HUES64 (cell line): ENCODE data around the gene LRRC73.

ENCODE experiments used
- H3K27ac ChIP-seq: 2 replicates; pipeline ENCODE4 v1.7.0; 2013; ENCODE audit warnings: low read depth, low read length, inconsistent platforms
- H3K27me3 ChIP-seq: 2 replicates; pipeline ENCODE4 v1.6.1; 2013; ENCODE audit warnings: mild to moderate bottlenecking, low read length; ENCODE audit not compliant: insufficient read depth
- H3K36me3 ChIP-seq: 2 replicates; pipeline ENCODE4 v1.6.1; 2013; ENCODE audit warnings: mild to moderate bottlenecking, low read length; ENCODE audit not compliant: insufficient read depth
- H3K4me1 ChIP-seq: 2 replicates; pipeline ENCODE4 v1.6.1; 2013; ENCODE audit warnings: mild to moderate bottlenecking, low read length, moderate library complexity; ENCODE audit not compliant: insufficient read depth
- H3K4me3 ChIP-seq: 2 replicates; pipeline ENCODE4 v1.5.1; 2013; ENCODE audit warnings: mild to moderate bottlenecking, low read length, moderate library complexity
- H3K9ac ChIP-seq: 2 replicates; pipeline ENCODE4 v1.6.1; 2013; ENCODE audit warnings: mild to moderate bottlenecking, low read depth, low read length
- H3K9me3 ChIP-seq: 2 replicates; pipeline ENCODE4 v1.6.1; 2013; ENCODE audit warnings: low read depth, low read length; ENCODE audit not compliant: insufficient read depth
- WGBS: fragments of 150-250, 120-280 bp; methylation state at CpG from one replicate; pipeline ENCODE4 v1.1.7; 2013; ENCODE audit warnings: missing lambda C conversion rate; 5-methylcytosine and 5-hydroxymethylcytosine counted together

LRRC73 gene

DNA sequence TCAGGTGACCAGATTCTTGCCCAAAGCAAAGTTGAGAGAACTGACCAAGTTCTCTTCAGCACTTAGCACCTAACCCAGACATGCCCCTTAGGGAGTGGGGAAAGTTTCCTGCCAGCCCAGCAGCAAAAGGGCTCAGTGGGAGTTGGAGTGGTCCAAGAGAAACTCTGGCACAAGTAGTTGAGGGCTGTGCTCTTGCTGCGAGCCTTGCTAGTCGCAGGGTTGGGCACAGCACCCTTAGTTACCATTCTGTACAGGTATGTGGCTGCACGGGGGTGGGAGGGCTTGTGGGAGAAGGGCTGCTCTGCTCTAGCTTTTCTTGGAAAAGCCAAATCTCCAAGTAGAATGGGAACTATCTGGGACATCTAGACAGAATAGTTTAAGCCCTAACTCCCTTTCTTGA lies 13.1 kb upstream of the LRRC73 start:
- H3K36me3 ChIP-seq, result peaks cover 92% of the 10 kb centered on the region
- no peak overlapping the region for H3K27ac ChIP-seq
- H3K9ac ChIP-seq, result no peak overlapping the region

DNA sequence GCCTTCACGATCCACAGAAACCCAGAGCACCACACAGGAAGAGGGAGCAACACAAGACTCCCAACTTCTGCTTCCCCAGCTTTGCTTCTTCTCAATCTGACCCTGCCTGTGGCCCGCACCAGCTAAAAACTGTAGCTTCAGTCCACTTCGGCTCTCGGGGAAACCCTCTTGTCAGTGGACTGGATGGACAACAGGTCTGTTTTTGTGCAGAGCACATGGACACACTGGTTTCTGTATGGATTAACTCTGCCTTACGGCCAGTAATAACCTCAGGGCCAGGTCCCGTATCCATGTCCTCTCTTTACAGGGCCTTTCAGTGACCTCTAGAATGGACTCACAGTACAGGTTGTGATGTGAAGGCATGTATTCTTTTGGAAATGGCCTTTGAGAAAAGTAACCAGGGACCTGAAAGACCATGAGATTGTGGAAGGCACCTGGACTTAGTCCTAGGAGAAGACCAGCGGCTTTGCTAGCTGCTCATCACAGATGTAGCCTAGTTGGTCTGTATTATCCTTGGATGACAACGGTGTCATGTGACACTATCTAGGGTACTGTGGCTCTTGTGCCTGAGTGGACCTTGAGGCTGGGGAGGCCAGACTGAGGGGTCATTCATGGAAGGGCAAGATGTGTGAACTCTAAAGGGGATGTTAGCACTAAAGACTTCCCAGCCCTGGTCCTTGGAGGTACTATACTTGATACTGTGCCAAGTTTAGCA lies 12.6 kb upstream of the LRRC73 start:
- H3K9me3 ChIP-seq, result no peaks in the 10 kb centered on the region
- no peak overlapping the region for H3K4me3 ChIP-seq
- H3K4me1 ChIP-seq, result peaks cover 7% of the 10 kb centered on the region
- H3K9ac ChIP-seq, result no peak overlapping the region
- H3K36me3 ChIP-seq, result peaks cover 87% of the 10 kb centered on the region
- WGBS, result 95% methylated on average over 8 of the region's 8 CpGs
- H3K27ac ChIP-seq, result no peak overlapping the region
- no peaks in the 10 kb centered on the region for H3K27me3 ChIP-seq

More for the DNA sequence above, 13.1 kb upstream of the LRRC73 start:
- H3K4me1 ChIP-seq, result peaks cover 2% of the 10 kb centered on the region; the same call in 1 of the 2 replicates
- WGBS, result 97% methylated on average over 3 of the region's 3 CpGs
- no peaks in the 10 kb centered on the region for H3K9me3 ChIP-seq
- no peak overlapping the region for H3K4me3 ChIP-seq
- H3K27me3 ChIP-seq, result no peaks in the 10 kb centered on the region

DNA sequence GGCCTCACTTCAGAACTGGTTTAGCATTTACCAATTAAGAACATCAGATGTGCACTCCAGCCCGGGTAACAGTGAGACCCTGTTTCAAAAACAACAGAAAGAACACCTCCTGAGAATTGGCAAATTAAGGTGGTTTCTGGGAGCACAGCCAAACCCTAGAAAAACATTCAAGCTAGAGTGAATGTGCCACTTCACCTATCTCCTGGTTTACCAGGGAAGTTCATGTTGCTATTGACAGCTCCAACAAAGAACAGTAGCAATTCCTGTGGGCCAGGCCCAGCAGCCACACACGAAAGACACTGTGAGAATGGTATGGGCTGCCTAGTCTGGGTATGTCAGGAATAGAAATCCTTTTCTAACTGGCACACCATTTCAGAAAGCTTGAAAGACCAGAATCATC lies 11.7 kb upstream of the LRRC73 start:
- Histone ChIP-seq H3K4me3 (no peak overlapping the region), H3K9me3 (no peaks in the 10 kb centered on the region), H3K36me3 (peaks cover 78% of the 10 kb centered on the region), H3K4me1 (peaks cover 8% of the 10 kb centered on the region), H3K9ac (no peak overlapping the region), H3K27me3 (no peaks in the 10 kb centered on the region), H3K27ac (no peak overlapping the region)
- WGBS, result 94% methylated on average over 2 of the region's 2 CpGs

DNA sequence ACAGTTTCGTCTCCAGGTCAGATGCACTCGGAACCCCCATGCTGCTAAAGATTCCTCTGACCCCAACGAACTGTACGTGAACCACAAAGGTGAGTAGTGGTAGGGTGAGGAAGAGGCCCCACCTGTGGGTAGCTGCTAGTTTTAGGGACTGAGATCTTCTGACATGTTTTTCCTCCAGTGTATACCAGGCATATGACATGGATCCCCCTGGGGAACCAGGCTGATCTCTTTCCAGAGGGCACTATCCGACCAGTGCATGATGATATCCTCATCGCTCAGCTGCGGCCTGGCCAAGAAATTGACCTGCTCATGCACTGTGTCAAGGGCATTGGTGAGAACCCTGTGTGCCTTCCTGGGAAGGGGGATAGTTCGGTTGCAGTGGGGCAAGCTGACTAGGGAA lies 10.0 kb upstream of the LRRC73 start:
- Histone ChIP-seq H3K4me1 (peaks cover 14% of the 10 kb centered on the region), H3K9ac (no peak overlapping the region), H3K9me3 (no peaks in the 10 kb centered on the region), H3K4me3 (no peak overlapping the region), H3K27ac (no peak overlapping the region), H3K36me3 (peaks cover 68% of the 10 kb centered on the region), H3K27me3 (no peaks in the 10 kb centered on the region)
- WGBS, result 96% methylated on average over 8 of the region's 8 CpGs

DNA sequence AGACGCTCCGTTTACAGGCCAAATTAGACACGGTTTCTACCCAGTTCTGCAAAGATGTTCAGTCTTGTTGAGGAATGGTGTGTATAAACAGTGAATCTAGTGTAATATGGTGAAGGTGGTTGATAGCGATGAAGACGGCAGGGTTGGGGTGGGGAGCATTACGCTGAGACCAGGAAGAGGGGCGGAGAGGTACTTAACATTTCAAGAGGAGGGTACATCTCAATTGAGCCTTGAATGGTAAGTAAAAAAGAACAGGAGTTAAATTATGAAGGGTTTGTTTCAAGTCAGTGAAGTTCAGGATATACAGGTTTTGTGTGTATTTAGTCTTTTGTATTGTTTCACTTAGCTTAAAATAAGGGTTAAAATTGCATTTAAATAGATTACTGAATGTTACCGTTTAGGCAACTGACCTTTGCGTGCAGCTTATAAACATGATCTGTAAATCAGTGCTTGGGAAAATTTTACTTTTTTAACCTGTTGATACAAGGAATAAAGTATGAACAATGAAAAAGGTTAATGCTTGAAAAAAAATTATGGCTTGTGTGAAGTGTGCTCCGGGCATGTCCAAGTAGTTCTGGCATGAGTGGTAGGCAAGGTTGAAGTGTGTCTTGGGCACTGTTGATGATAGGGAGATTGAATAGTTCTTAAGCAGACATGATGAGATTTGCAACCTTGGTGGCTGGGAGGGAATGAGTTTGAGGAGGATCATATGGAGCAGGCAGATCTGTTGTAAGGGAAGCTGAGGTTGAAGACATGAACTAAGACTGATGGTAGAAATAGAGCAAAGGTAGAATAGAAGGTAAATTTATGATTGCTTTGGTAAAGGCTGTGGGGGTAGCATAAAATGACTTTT lies 7.6 kb upstream of the LRRC73 start:
- H3K4me3 ChIP-seq, result peak overlapping the region; percentile 97
- H3K9ac ChIP-seq, result peak overlapping the region; percentile 97
- peaks cover 67% of the 10 kb centered on the region for H3K36me3 ChIP-seq
- no peaks in the 10 kb centered on the region for H3K9me3 ChIP-seq
- peaks cover 14% of the 10 kb centered on the region for H3K4me1 ChIP-seq
- WGBS, result 9% methylated on average over 10 of the region's 10 CpGs
- peak overlapping the region; percentile 8; the same call in 1 of the 2 replicates for H3K27ac ChIP-seq
- H3K27me3 ChIP-seq, result no peaks in the 10 kb centered on the region

DNA sequence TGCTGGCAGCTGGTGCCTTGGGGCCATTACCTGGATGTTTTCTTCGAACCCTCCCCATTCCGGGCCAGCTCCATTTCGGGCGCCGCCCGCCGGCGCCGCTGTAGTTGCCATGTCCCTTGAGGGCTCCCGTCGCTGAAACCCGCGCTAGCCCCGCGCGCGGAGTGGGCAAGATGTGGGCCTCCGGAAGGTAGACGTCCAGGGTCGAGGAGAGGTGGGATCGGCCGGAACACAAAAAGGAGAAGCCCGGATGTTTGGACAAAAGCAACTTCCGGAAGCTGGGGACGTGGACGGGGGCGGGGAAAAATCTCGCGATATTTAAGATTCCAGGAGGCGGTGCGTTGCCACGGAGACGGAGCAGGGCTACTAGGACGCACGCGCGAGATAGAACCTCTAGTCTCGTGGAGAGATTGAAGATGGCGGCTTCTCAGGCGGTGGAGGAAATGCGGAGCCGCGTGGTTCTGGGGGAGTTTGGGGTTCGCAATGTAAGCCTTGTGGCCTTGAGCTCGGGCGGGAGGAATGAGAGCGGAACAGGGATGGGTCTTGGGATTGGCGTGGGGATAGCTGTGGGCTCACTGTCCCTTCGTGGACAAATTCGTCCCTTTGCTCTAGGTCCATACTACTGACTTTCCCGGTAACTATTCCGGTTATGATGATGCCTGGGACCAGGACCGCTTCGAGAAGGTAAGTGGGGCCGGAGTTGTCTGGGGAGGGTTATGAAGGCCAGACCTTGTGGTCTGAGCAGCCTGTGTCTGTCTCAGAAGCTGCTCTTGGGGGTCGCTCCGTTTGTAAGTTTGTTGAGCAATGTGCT lies 6.8 kb upstream of the LRRC73 start, which contains the start of the genes POLR1C and YIPF3:
Gene POLR1C, plus strand, starts transcription at position 393 of the 808 bp plus-strand sequence. Its CDS starts 21 bp downstream, at position 414.
Gene YIPF3, minus strand, starts transcription at position 230 of the 808 bp plus-strand sequence. Its CDS starts 119 bp downstream, at position 111.
- WGBS, result under 1% methylated on average over 57 of the region's 57 CpGs
- peaks cover 14% of the 10 kb centered on the region for H3K4me1 ChIP-seq
- peaks cover 67% of the 10 kb centered on the region for H3K36me3 ChIP-seq
- no peaks in the 10 kb centered on the region for H3K27me3 ChIP-seq
- H3K4me3 ChIP-seq, result peak within 1 kb of the TSS; percentile 97
- peak within 1 kb of the TSS; percentile 97 for H3K9ac ChIP-seq
- H3K9me3 ChIP-seq, result no peaks in the 10 kb centered on the region
- peak within 1 kb of the TSS; percentile 49 for H3K27ac ChIP-seq

DNA sequence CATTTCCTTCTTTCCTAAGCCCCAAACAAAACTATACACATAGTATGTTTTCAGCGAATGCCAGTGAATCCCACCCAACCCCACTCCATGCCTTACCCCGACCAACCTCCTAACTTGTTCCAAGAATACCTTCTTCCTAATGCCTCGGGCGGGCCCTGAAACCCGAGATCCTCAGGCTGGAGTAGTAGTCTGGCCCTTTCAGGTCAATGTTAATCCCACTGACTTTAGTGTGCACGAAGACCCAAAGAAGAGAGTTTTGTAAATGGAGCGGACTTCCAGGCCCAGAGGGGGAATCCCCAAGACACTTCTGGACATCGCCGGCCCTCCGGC lies 6.2 kb upstream of the LRRC73 start:
- Histone ChIP-seq H3K27ac (peak overlapping the region; percentile 49), H3K36me3 (peaks cover 67% of the 10 kb centered on the region), H3K9ac (peak overlapping the region; percentile 97), H3K27me3 (no peaks in the 10 kb centered on the region), H3K9me3 (no peaks in the 10 kb centered on the region), H3K4me3 (peak overlapping the region; percentile 97), H3K4me1 (peaks cover 14% of the 10 kb centered on the region)
- WGBS, result 3% methylated on average over 10 of the region's 10 CpGs

DNA sequence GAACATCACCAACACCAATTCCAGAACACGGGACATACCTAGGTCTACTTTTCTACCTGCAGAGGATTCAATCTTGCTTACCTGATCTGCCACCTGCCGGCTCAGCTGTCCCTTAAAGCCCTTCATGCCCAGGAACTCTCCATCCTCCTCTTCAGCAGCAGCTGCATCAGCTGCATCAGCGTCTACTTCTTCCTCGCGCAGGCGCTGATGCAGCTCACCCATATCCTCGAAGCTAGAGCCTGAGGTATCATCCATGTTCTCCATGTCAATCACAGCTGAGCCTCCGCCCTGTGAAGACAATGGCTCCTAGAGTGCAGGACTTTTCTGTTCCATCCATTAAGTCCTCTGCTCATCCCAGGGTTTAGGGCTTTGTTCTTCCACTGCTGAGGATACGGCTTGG lies 5.7 kb upstream of the LRRC73 start:
- Histone ChIP-seq H3K27ac (no peak overlapping the region), H3K9me3 (no peaks in the 10 kb centered on the region), H3K27me3 (no peaks in the 10 kb centered on the region), H3K9ac (peak overlapping the region; percentile 97), H3K4me1 (peaks cover 14% of the 10 kb centered on the region), H3K4me3 (peak overlapping the region; percentile 97), H3K36me3 (peaks cover 63% of the 10 kb centered on the region)
- WGBS, result 90% methylated on average over 9 of the region's 9 CpGs

DNA sequence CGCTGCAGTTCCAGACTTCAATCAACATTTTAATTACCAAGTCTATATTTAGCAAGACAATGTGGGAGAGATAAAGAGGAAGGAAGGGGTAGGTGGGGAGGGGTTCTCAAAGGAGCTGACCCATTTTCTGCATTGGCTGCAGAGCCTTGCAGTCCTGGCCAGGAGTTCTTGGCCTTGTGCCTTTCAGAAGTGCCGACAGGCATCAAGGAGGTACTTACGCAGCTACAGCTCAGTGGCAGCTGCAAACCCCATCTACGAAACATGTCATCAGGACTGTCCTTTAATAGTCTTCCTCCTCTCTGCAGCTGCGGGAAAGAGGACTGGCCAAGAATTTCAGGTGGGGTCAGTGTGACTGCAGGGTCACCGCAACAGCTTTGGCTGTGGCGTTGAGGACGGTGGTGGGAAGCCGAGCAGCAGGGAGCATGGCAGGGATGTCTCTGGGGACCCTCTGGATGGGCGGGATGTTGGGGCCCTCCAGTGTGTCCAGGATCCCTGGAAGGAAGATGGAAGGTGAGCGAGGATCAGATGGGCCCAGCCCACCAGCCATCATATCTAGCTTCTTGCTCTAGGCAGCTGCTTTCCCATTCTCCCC lies 1.8 kb upstream of the LRRC73 start:
- Histone ChIP-seq H3K9me3 (no peaks in the 10 kb centered on the region), H3K4me1 (peaks cover 7% of the 10 kb centered on the region), H3K36me3 (peaks cover 43% of the 10 kb centered on the region), H3K9ac (no peak overlapping the region), H3K27ac (no peak overlapping the region; the same call in 1 of the 2 replicates), H3K27me3 (peaks cover 29% of the 10 kb centered on the region), H3K4me3 (no peak overlapping the region)
- WGBS, result 96% methylated on average over 10 of the region's 11 CpGs

DNA sequence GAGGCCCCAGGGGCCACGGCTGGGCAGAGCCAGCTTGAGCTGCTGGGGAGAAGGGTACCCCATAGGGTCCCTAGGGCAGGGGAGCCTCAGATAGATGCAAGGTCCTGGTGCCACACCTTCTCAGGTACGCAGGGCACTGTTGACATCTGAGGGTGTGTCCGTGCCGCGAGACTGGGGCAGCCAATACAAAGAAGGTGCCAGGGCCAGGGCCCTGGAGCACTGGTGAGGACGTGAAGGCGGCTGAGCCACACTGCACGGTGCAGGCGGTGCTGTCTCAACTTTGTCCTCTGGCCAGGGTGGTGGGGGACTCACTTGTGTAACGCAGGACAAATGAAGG lies 649 bp upstream of the LRRC73 start:
- Histone ChIP-seq H3K9me3 (no peaks in the 10 kb centered on the region), H3K4me3 (peak overlapping the region; percentile 72), H3K4me1 (peaks cover 4% of the 10 kb centered on the region), H3K27ac (no peak overlapping the region), H3K27me3 (peaks cover 29% of the 10 kb centered on the region), H3K36me3 (peaks cover 45% of the 10 kb centered on the region), H3K9ac (no peak overlapping the region)
- WGBS, result 89% methylated on average over 10 of the region's 10 CpGs
